Adrenal gland (tissue), 12 donors: ENCODE results near the gene MACROH2A2. TPM values are rescaled to one million over a fixed set of nuclear protein-coding genes. Genes with fewer than 3 reads are reported as not detected.
"Not testable (repeated sequence)": the region's sequence is repeated elsewhere in the genome, so short reads cannot be mapped to it uniquely, and the experiment has no call there.

Experiments
- DNase-seq, 7 donors: peaks; one replicate each; pipeline ENCODE4 v3.0.0-alpha.2; 2019 to 2020
- H3K27ac ChIP-seq, 5 donors: fragments of 200-600 bp; sonication (generic) in 4 of 5; 1 replicate in 3 of 5; 2 replicates in 2 of 5; pipeline versions ENCODE4 v1.5.1 to v1.8.0; 2016 to 2020; ENCODE audit warnings: mild to moderate bottlenecking in 1 of 5
- H3K27me3 ChIP-seq: fragments of 200-600 bp; 2 replicates; pipeline ENCODE4 v1.8.0; 2021
- H3K36me3 ChIP-seq, 2 donors: fragments of 200-600 bp; replicated peaks in 1 of 2; 1 replicate in 1 of 2; 2 replicates in 1 of 2; pipeline versions ENCODE4 v1.5.1 to v1.8.0; 2018 to 2022
- H3K4me1 ChIP-seq, 2 donors: fragments of 200-600 bp; replicated peaks in 1 of 2; 1 replicate in 1 of 2; 2 replicates in 1 of 2; pipeline versions ENCODE4 v1.5.1 to v1.8.0; 2018 to 2021
- H3K4me3 ChIP-seq, 4 donors: fragments of 200-600 bp; sonication (generic) in 3 of 4; one replicate each; pipeline ENCODE4 v1.5.1; 2016 to 2018
- H3K9me3 ChIP-seq, 3 donors: fragments of 200-600 bp; sonication (generic) in 1 of 3; replicated peaks in 1 of 3; 1 replicate in 2 of 3; 2 replicates in 1 of 3; pipeline versions ENCODE4 v1.5.1 to v1.8.0; 2016 to 2021
- CTCF ChIP-seq, 6 experiments: fragments of 450-650 bp in 4 of 6; fragments of 200-600 bp in 2 of 6; sonication (generic) in 1 of 6; IDR thresholded peaks; 1 replicate in 5 of 6; 2 replicates in 1 of 6; pipeline versions ENCODE4 v1.5.1 to v1.8.0; 2016 to 2021; ENCODE audit warnings: antibody characterized with exemption in 6 of 6, mild to moderate bottlenecking in 2 of 6, moderate library complexity in 1 of 6
- POLR2A ChIP-seq, 2 donors: fragments of 450-650 bp; IDR thresholded peaks; one replicate each; pipeline ENCODE4 v1.6.1; 2017; ENCODE audit warnings: antibody characterized with exemption in 2 of 2, mild to moderate bottlenecking in 2 of 2, moderate library complexity in 1 of 2
- WGBS, 4 donors: extraction: QIAGEN DNeasy Blood & Tissue Kit in 2 of 4; methylation state at CpG; one replicate each; pipeline versions ENCODE4 v1.1.5 to v1.1.7; 2013 to 2017; 5-methylcytosine and 5-hydroxymethylcytosine counted together
- intact Hi-C, 2 donors: fragments of 100-400 bp; cut with DNase I; formaldehyde crosslinking; loops; one replicate each; pipeline versions ENCODE4 v1.14.1 to v1.15.0; 2022 to 2023
- polyA plus RNA-seq, 3 donors: library from polyadenylated mRNA; stranded (reverse); fragments of 200-250 nt in 2 of 3; fragments of 350-450 nt in 1 of 3; fragmentation: Illumina TruSeq in 1 of 3; extraction: RNeasy Lipid Tissue Mini Kit (QIAGEN cat#74804) in 1 of 3; gene quantifications; one replicate each; pipeline ENCODE4 v1.2.3, GENCODE V29; 2013 to 2014
- total RNA-seq, 9 donors: library from RNA; depleted of rRNA in 4 of 9; stranded (reverse); fragments of >200 nt in 4 of 9; fragments of 120-200 nt in 1 of 9; fragmentation: NEBNext Ultra II Directional in 1 of 9; extraction: Animal tissue kit (Norgen Biotek cat#: 25700) in 1 of 9; gene quantifications; one replicate each; pipeline versions ENCODE4 v1.1.0 to v1.2.4, GENCODE V29; 2013 to 2023
- donor health status: healthy with polysubstance abuse.
- donor health status: Bipolar disorder and iron deficiency.
- donor health status: DM: yes; HTN: yes; CAD: no.
- donor health status: DM: no; HTN: no; CAD: no.
- donor health status: DM: no; HTN: no; CAD: no.
- donor health status: DM: yes; HTN: yes; CAD: no.

MACROH2A2 gene
- total and polyA plus RNA-seq, 12 donors = 1.8 to 28.1 (median 3.3) TPM

DNA sequence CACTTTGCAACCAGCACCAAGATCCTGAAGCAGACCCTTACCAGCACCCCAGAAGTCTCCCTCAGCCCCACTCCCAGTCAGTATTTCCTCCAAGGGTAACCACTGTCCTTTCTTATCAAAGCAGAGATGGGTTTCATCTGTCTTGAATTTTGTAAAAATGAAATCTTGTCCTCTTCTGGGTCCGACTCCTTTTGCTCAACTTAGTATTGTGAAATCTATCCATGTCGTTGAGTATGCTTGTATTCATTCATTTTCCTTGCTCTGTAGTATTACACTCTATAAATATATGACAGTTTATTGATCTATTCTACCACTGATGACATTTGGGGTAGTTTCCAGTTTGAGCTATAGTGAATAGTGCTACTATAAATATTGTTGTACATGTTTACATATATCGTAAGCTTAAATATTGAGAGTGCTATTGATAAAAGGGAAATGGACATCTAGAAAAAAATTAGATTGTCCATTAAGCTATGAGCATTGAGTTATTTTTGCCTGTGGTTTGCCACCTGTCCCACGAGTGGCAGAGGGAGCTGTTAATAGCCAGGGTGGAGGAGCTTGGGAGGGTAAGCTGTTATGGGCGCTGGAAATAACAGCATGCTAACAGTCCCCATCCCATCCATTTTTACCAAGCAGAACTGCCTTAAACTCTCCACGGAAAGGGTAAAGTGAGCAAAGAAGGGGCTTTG lies 43.5 kb downstream of the MACROH2A2 start:
- DNase-seq = no peak
- Histone ChIP-seq H3K9me3 (no peaks in the 10 kb centered on the region), H3K36me3 (peaks cover 0 to 4% of the 10 kb centered on the region in 2 donors), H3K27ac (no peak overlapping the region), H3K27me3 (no peaks in the 10 kb centered on the region), H3K4me3 (no peak overlapping the region), H3K4me1 (no peaks in the 10 kb centered on the region)
- WGBS, 4 donors = 82 to 90% (median 85%) methylated on average over 5 to 6 of the region's 6 CpGs
- intact Hi-C loops = no loop called here
- TF ChIP-seq POLR2A (IDR thresholded peaks at IDR 0.05) (no peak), CTCF (IDR thresholded peaks at IDR 0.05) (no peak)

DNA sequence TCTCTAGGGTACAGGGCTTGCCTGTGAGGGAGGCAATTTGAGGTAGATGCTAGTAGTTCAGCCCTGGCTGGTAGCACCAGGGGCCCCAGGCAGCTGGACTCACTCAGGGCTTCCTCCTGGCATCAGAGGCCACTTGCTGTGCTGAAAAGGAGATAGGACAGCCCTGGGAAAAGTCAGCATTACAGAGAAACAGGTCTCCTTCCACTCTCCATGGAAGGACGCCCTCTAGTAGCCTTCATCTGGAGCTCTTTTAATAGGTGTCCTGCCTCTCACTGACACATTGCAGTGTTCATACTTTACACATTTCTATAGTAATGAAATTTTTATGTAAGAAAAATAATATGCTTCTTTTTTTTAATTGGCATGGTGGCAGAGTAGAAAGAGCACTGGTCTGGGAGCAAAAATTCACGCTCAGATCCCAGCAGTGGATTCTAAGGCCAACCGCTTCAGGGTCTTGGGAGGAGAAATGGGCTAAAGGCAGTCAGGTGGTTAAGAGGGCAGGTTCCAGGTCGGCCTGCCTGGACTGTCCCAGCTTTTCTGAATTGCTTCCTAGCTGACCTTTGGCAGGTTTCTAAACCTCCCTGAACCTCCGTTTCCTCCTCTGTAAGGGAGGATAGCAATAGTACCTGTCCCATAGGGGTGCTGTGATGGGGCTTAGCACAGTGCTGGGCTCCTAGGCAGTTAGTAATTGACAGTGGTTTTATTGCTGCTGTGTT lies 44.2 kb downstream of the MACROH2A2 start:
- H3K4me1 ChIP-seq = no peaks in the 10 kb centered on the region
- no peak for DNase-seq
- no peaks in the 10 kb centered on the region for H3K9me3 ChIP-seq
- H3K27me3 ChIP-seq = no peaks in the 10 kb centered on the region
- peaks cover 0 to 4% of the 10 kb centered on the region in 2 donors for H3K36me3 ChIP-seq
- WGBS, 4 donors = 84 to 96% (median 92%) methylated on average over 5 of the region's 5 CpGs
- no peak for TF ChIP-seq POLR2A (IDR thresholded peaks at IDR 0.05)
- no peak for TF ChIP-seq CTCF (IDR thresholded peaks at IDR 0.05)
- H3K27ac ChIP-seq = no peak overlapping the region
- intact Hi-C loops = no loop called here
- no peak overlapping the region for H3K4me3 ChIP-seq

- Histone ChIP-seq H3K27me3 (no peaks in the 10 kb centered on the region), H3K9me3 (no peaks in the 10 kb centered on the region), H3K27ac (no peak overlapping the region), H3K36me3 (peaks cover 0 to 4% of the 10 kb centered on the region in 2 donors), H3K4me1 (no peaks in the 10 kb centered on the region), H3K4me3 (no peak overlapping the region)
- DNase-seq = no peak
- TF ChIP-seq POLR2A (IDR thresholded peaks at IDR 0.05) (no peak), CTCF (IDR thresholded peaks at IDR 0.05) (no peak)
- intact Hi-C loops = no loop called here
Measured at GRCh38 chr10:70097459-70097858, 44.8 kb downstream of the MACROH2A2 start.

- WGBS, 4 donors = 91 to 97% (median 93%) methylated on average over 3 of the region's 3 CpGs
- TF ChIP-seq CTCF (IDR thresholded peaks at IDR 0.05) (no peak), POLR2A (IDR thresholded peaks at IDR 0.05) (no peak)
- intact Hi-C loops = no loop called here
- Histone ChIP-seq H3K9me3 (no peaks in the 10 kb centered on the region), H3K4me1 (no peaks in the 10 kb centered on the region), H3K36me3 (peaks cover 0 to 3% of the 10 kb centered on the region in 2 donors), H3K4me3 (no peak overlapping the region), H3K27ac (no peak overlapping the region), H3K27me3 (no peaks in the 10 kb centered on the region)
- no peak for DNase-seq
Measured at GRCh38 chr10:70098271-70098670, 45.6 kb downstream of the MACROH2A2 start.

GRCh38 chr10:70101068-70101562 lies 48.5 kb downstream of the MACROH2A2 start:
- intact Hi-C loops, H3K27me3 ChIP-seq, H3K36me3 ChIP-seq, H3K4me1 ChIP-seq, DNase-seq, H3K4me3 ChIP-seq, H3K27ac ChIP-seq, H3K9me3 ChIP-seq: not testable (repeated sequence)
- WGBS, 4 donors = 75 to 85% (median 83%) methylated on average over 11 of the region's 11 CpGs
